Activated gamma-delta T cell (primary cell): ENCODE results near the gene DLAT.
"Not testable (repeated sequence)": the region's sequence is repeated elsewhere in the genome, so short reads cannot be mapped to it uniquely, and the experiment has no call there.

Source experiments
- DNase-seq: peaks from one replicate; lab custom pipeline; 2025; lab: John Stamatoyannopoulos, UW

The DLAT gene

GRCh38 chr11:112005422-112006094, 19.6 kb upstream of the DLAT start:
- no peak for DNase-seq

- not testable (repeated sequence) for DNase-seq
Observed at GRCh38 chr11:112006095-112006441, 19.1 kb upstream of the DLAT start.

DNA sequence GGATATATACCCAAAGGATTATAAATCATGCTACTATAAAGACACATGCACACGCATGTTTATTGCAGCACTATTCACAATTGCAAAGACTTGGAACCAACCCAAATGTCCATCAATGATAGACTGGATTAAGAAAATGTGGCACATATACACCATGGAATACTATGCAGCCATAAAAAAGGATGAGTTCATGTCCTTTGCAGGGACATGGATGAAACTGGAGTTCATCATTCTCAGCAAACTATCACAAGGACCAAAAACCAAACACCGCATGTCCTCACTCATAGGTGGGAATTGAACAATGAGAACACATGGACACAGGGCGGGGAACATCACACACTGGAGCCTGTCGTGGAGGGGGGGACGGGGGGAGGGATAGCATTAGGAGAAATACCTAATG, 13.8 kb upstream of the DLAT start:
- DNase-seq: not testable (repeated sequence)

DNA sequence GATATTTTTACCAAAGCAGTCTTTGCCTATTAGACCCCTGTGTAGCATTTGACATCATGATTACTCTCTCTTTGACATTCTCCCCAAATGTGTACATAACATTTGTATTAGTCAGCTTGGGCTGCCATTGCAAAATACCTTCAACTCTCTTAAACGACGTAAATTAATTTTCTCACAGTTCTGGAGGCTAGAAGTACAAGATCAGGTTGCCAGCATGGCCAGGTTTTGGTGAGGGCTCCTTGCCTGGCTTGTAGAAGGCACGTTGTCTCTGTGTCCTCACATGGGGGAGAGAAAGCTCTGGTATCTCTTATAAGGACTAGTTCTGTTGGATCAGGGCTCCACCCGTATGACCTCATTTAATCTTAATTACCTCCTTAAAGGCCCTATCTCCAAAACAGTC, 12.3 kb upstream of the DLAT start:
- DNase-seq: no peak

- no peak for DNase-seq
Observed at GRCh38 chr11:112013497-112014164, 11.6 kb upstream of the DLAT start.

- DNase-seq: no peak
Observed at GRCh38 chr11:112016088-112016764, 9.0 kb upstream of the DLAT start.

- DNase-seq: no peak
Observed at GRCh38 chr11:112016765-112017376, 8.3 kb upstream of the DLAT start.

GRCh38 chr11:112017538-112017937, 7.7 kb upstream of the DLAT start:
- no peak for DNase-seq

DNA sequence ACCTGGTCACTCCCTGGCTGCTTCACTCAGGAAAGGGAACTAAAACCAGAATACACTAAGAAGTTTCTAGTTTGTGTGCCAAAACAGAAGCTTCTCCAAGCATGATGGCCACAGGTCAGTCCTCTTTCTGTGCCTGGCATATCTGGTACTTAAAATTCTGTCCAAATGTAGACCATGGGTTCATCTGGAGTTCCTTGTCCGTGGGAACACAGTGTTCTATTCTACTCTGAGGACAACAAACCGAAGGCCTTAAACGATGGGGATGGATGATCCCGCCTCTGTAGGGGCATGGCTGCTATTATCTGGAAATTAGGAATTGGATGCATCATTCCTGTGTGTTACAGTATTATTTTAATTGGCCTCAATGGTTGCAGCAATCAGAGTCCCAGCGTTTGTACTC, 6.1 kb upstream of the DLAT start:
- no peak for DNase-seq

DNA sequence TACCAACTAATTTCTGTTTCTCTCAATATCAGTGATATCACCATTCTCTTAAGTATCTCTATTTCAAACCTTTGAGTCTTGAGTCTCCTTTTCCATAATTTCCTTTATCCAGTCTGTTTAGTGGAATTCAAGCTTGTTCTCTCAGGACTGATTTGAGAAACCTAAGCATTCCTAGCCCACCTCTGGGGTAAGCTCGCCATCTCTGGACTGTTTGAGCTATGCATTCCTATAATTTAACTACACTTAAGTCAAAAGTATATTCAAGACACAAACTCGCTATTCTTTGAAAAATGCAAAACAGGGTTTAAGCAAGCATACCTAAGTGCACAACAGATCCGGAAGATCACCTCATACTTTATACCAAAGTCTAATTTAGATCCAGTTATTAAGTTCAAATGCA, 2.1 kb upstream of the DLAT start:
- DNase-seq: no peak

- DNase-seq: no peak
Observed at GRCh38 chr11:112024178-112024772, 933 bp upstream of the DLAT start.

DNA sequence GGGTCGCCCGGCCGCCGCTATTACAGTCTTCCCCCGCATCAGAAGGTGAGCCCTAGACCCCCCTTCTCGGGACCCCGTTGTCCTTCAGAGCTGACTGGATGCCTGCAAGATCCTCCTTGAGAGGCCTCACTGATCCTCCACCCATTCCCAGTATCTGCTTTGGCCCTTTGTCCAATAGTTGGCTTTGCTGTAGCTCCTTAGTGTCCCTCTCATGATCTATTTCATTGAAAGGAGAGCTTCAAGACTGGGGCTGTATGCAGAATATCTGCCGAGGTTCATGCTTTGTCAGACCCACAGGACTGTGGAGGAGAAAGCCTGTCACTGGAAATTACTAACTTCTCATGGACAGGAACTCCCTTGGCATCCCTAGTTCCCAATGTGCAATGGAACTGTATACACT, 499 bp downstream of the DLAT start:
- DNase-seq: no peak

DNA sequence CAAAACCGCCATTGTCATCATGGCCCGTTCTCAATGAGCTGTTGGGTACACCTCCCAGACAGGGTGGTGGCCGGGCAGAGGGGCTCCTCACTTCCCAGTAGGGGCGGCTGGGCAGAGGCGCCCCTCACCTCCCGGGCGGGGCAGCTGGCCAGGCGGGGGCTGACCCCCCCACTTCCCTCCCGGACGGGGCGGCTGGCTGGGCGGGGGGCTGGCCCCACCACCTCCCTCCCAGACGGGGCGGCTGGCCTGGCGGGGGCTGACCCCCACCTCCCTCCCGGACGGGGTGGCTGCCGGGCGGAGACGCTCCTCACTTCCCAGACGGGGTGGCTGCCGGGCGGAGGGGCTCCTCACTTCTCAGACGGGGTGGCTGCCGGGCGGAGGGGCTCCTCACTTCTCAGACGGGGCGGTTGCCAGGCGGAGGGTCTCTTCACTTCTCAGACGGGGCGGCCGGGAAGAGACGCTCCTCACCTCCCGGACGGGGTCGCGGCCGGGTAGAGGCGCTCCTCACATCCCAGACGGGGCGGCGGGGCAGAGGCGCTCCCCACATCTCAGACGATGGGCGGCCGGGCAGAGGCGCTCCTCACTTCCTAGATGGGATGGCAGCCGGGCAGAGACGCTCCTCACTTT, 1.7 kb downstream of the DLAT start:
- DNase-seq: not testable (repeated sequence)

DNA sequence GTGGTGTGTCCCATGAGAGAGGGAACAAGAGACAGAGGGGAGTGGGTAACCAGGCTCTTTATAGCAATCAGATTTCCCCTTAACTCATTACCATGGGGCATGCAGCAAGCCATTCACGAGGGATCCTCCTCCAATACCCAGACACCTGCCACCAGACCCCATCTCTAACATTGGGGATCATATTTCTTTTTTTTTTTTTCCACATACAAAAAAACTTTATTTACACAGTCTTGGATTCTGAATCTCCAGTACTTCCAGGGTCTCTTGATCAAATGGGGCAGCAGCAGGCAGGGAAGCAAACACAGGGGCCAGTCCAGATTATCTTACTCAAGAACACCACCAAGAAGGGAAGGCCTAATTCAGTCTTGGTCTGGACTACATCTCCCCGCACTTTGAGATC, 4.3 kb downstream of the DLAT start:
- no peak for DNase-seq

GRCh38 chr11:112033902-112034301, 8.7 kb downstream of the DLAT start:
- DNase-seq: no peak

DNA sequence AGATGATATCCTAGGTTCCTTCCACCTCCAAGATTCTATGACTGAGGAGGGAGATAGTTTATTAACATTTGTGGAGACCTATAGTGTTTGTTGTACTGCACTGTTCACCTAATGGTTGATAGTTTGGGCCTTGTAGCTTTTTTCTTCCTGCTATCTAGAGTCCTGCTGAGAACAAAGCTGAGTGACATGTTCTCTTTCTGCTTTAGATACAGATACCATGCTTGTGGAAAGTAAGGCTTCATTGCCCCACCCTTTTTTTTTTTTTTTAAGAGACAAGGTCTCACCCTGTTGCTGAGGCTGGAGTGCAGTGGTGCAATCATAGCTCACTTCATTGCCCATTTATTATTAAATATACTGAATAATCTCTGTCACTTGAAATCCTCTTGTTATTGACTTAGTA, 12.3 kb downstream of the DLAT start:
- DNase-seq: no peak

DNA sequence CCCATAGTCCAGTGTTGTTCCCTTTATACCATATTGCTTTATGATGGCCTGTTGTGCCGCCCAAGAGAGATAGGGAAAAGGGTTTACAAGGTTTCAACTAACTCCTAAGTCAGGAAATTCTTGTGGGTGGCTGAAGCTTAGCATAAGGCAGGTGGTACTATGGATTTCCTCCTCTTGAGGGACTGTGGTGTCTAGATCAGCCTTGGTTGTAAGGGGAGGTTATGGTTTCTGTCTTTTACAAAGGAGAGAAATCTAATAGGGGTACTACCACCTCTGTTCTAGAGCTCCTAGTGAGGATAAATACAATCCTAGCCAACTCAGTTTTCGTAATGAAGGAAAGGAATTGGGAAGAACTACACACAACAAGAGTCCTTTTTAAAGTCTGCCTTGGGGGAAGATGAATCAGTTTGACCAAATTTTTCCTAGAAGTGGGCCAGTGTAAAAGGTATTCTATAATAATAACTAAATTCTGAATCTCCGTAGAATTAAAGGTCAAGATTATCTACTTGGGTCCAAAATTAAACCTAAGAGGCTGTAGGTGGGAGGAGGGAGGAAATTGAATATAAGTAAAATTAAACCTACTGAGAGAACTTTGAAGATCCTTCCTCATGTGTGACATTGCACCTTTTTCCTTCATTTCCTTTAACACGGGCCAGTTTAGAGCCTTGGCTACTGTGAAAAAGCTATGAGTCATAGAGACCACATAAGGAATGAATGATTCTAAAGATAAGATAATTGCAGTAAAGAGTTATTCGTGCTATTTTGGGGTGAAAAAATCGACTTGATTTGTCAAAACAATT, 17.2 kb downstream of the DLAT start:
- DNase-seq: no peak

- no peak for DNase-seq
Observed at GRCh38 chr11:112042961-112043304, 17.7 kb downstream of the DLAT start.

DNA sequence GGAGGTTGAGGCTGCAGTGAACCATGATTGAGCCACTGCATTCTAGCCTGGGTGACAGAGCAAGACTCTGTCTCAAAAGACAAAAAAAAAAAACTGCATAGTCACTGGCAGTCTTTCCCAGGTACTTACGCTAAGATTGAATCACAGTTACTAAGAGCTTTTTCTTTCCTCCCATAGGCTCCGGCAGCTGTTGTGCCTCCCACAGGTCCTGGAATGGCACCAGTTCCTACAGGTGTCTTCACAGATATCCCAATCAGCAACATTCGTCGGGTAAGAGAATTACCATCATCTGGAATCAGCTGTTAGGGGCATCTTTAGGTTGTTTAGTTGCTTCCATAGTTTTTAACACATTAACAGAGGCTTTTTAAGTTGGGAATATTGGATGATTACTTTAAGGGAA, 19.8 kb downstream of the DLAT start:
- DNase-seq: no peak

GRCh38 chr11:112046647-112047046, 21.4 kb downstream of the DLAT start:
- not testable (repeated sequence) for DNase-seq

DNA sequence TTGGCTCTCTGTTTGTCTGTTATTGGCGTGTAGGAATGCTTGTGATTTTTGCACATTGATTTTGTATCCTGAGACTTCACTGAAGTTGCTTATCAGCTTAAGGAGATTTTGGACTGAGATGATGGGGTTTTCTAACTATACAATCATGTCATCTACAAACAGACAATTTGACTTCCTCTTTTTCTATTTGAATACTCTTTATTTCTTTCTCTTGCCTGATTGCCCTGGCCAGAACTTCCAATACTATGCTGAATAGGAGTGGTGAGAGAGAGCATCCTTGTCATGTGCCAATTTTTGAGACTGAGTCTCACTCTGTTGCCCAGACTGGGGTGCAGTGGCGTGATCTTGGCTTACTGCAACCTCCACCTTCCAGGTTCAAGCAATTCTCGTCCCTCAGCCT, 23.0 kb downstream of the DLAT start:
- not testable (repeated sequence) for DNase-seq
